Dendritic cell treated with granulocyte-macrophage colony-stimulating factor and Interleukin-4, amounts not matched to agents 40 ng/mL and 50 ng/mL, for 4 days (primary cell): Measurements from ENCODE around the gene TMEM245.

Experiments used
- H3K27ac Mint-ChIP-seq: one replicate; pipeline ENCODE4 v1.8.0; 2022; ENCODE audit warnings: mild to moderate bottlenecking, mixed read lengths
- H3K27me3 Mint-ChIP-seq: one replicate; pipeline ENCODE4 v1.8.0; 2022; ENCODE audit warnings: mild to moderate bottlenecking, mixed read lengths
- H3K36me3 Mint-ChIP-seq: one replicate; pipeline ENCODE4 v1.8.0; 2022; ENCODE audit warnings: low read depth, mixed read lengths
- H3K4me1 Mint-ChIP-seq: one replicate; pipeline ENCODE4 v1.8.0; 2022; ENCODE audit warnings: low read depth, mixed read lengths
- H3K4me3 Mint-ChIP-seq: one replicate; pipeline ENCODE4 v1.8.0; 2022; ENCODE audit warnings: mild to moderate bottlenecking, moderate library complexity, mixed read lengths
- H3K9me3 Mint-ChIP-seq: one replicate; pipeline ENCODE4 v1.8.0; 2022; ENCODE audit warnings: mixed read lengths
- intact Hi-C: fragments of 100-400 bp; cut with micrococcal nuclease; formaldehyde crosslinking; loops from one replicate; pipeline ENCODE4 v1.15.0; 2022

The TMEM245 gene

GRCh38 chr9:109119439-109120203 is at the start of gene TMEM245:
Gene TMEM245 (minus strand): TSS chr9:109119947. CDS start chr9:109119913, 34 bp downstream.
- Mint-ChIP-seq H3K4me1 (peaks cover 49% of the 10 kb centered on the region), H3K9me3 (no peaks in the 10 kb centered on the region), H3K27me3 (no peaks in the 10 kb centered on the region), H3K27ac (peak within 1 kb of the TSS; percentile 87), H3K36me3 (peaks cover 19% of the 10 kb centered on the region), H3K4me3 (peak within 1 kb of the TSS; percentile 97)
- intact Hi-C loops = loop anchor here (1.0 to 5.0 kb wide), 3 partner anchors 97 to 185 kb away; partner anchors contain the start of genes ABITRAM, CTNNAL1 and ELP1

DNA sequence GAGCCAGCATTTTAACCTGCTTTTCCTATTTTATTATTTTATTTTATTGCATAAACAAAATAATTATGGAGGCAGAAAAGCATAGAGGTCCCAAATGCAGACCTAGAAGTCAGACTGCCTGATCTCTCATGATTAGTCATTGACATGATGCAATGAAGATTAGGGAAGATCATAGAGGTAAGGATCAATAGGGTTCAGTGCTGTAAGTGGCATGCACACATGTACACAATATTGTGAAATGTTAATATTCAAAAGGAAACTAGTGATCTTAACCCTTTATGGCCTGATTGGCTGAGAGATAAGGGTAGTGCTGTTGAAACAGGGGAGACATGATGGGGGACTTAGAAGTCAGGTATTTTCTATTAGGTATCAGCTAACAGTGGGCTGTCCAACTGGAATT is 48.4 kb upstream of the TMEM245 start:
- intact Hi-C loops = loop anchor here (10.0 kb wide), 1 partner anchor 63 kb away; no protein-coding TSS in a partner anchor
- no peak overlapping the region for H3K4me3 Mint-ChIP-seq
- H3K9me3 Mint-ChIP-seq = no peaks in the 10 kb centered on the region
- peaks cover 61% of the 10 kb centered on the region for H3K27me3 Mint-ChIP-seq
- no peaks in the 10 kb centered on the region for H3K36me3 Mint-ChIP-seq
- no peak overlapping the region for H3K27ac Mint-ChIP-seq
- H3K4me1 Mint-ChIP-seq = peaks cover 11% of the 10 kb centered on the region

DNA sequence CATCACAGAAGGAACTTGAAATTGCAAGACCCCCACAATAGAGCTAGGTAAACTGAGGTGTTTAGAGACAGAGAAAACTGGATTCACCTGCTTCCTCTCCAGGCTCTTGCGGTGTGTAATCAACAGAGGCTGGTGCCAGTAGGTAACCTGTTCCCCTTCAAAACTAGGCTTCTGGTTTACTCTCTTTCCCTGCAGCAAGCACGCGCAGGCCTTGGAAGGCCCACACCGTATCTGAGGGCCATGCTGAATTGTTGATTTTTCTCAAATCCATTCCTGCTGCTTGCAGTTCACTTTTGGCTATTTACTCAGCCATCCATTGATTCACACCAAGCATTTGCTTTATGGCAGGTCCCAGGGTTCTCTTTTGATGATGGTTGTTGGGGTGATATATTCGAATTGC is 48.0 kb upstream of the TMEM245 start:
- peaks cover 62% of the 10 kb centered on the region for H3K27me3 Mint-ChIP-seq
- intact Hi-C loops = loop anchor here (10.0 kb wide), 1 partner anchor 63 kb away; no protein-coding TSS in a partner anchor
- no peak overlapping the region for H3K4me3 Mint-ChIP-seq
- H3K9me3 Mint-ChIP-seq = no peaks in the 10 kb centered on the region
- H3K4me1 Mint-ChIP-seq = peaks cover 11% of the 10 kb centered on the region
- no peak overlapping the region for H3K27ac Mint-ChIP-seq
- H3K36me3 Mint-ChIP-seq = no peaks in the 10 kb centered on the region

- H3K4me3 Mint-ChIP-seq = no peak within 1 kb of the TSS
- no peaks in the 10 kb centered on the region for H3K36me3 Mint-ChIP-seq
- intact Hi-C loops = loop anchor here (10.0 kb wide), 1 partner anchor 62 kb away; no protein-coding TSS in a partner anchor
- peaks cover 61% of the 10 kb centered on the region for H3K27me3 Mint-ChIP-seq
- H3K4me1 Mint-ChIP-seq = peaks cover 11% of the 10 kb centered on the region
- no peak within 1 kb of the TSS for H3K27ac Mint-ChIP-seq
- H3K9me3 Mint-ChIP-seq = no peaks in the 10 kb centered on the region
Observed at GRCh38 chr9:109166771-109167601, 47.2 kb upstream of the TMEM245 start, which contains the start of gene FRRS1L. Gene FRRS1L (minus strand): TSS chr9:109167249. CDS start chr9:109167138, 111 bp downstream.

DNA sequence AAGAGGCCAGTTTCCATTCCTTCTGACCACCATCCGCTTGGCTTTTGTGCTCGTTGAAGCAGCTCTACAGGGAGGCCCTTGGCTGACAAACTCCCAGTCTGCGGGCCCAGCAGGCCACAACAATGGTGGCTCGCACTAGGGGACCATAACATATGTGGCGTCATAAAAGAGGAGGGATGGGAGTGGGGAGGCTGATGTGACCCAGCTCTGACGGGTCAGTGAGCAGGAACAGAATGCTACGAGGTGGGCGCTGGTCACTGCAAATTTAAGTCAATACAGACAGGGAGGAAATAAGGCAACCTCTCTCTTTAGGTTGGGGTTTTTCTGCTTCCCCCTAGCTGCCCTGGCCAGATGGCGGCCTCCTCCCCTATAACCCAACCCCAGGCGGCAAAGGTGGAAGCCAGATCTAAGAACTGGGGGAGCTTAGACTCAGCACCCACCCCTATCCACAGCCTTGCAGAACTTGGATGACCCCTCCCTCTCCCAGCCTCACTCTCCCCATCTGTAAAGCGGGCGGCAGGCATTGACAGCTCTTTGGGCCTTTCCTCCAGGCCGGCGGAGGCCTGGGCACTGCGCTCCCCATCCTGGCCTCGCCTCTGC is 46.5 kb upstream of the TMEM245 start:
- no peak overlapping the region for H3K27ac Mint-ChIP-seq
- no peaks in the 10 kb centered on the region for H3K36me3 Mint-ChIP-seq
- H3K27me3 Mint-ChIP-seq = peaks cover 62% of the 10 kb centered on the region
- intact Hi-C loops = loop anchor here (10.0 kb wide), 1 partner anchor 61 kb away; no protein-coding TSS in a partner anchor
- no peak overlapping the region for H3K4me3 Mint-ChIP-seq
- H3K4me1 Mint-ChIP-seq = peaks cover 14% of the 10 kb centered on the region
- no peaks in the 10 kb centered on the region for H3K9me3 Mint-ChIP-seq

DNA sequence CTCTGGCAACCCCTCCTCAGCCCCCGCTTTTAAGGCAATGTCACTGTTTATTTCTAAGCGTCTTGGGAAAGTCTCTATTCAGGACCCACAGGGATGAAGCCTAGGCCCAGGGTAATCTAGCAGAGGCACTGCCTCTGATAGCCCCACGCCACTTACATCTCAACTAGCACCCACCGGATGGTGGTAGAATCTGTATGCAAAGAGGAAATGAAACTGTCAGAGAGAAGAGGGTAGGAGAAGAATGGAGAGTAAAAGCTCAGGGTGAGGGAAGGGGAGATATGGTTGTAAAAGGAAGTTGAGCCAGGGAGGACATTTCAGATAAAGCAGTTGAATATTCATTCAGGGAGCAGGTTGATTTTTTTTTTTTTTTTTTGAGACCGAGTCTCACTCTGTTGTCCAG is 44.3 kb upstream of the TMEM245 start:
- H3K9me3 Mint-ChIP-seq = no peaks in the 10 kb centered on the region
- H3K36me3 Mint-ChIP-seq = no peaks in the 10 kb centered on the region
- H3K27ac Mint-ChIP-seq = no peak overlapping the region
- peaks cover 16% of the 10 kb centered on the region for H3K4me1 Mint-ChIP-seq
- no peak overlapping the region for H3K4me3 Mint-ChIP-seq
- peaks cover 65% of the 10 kb centered on the region for H3K27me3 Mint-ChIP-seq
- intact Hi-C loops = loop anchor here (10.0 kb wide), 1 partner anchor 59 kb away; no protein-coding TSS in a partner anchor

DNA sequence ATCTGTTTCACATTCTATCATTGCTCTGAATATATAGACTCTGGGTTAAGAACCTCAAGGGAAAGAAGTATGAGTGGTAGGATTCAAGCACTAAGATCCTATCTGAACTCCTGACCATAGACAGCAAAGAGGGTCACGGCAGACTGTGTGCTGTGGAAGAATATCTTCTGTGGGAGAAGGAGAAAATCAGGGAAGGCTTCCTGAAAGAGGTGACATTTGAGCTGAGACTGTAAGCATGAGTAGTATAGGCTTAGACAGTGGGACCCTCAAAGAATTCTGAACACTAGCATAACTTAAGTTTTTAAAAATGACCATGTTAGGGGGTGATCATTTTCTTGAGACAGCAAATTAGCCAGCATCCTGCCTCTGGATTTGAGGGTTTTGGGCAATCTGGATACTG is 43.4 kb upstream of the TMEM245 start:
- no peak overlapping the region for H3K27ac Mint-ChIP-seq
- no peak overlapping the region for H3K4me3 Mint-ChIP-seq
- intact Hi-C loops = loop anchor here (10.0 kb wide), 1 partner anchor 58 kb away; no protein-coding TSS in a partner anchor
- no peaks in the 10 kb centered on the region for H3K9me3 Mint-ChIP-seq
- H3K36me3 Mint-ChIP-seq = no peaks in the 10 kb centered on the region
- peaks cover 16% of the 10 kb centered on the region for H3K4me1 Mint-ChIP-seq
- peaks cover 65% of the 10 kb centered on the region for H3K27me3 Mint-ChIP-seq

- Mint-ChIP-seq H3K9me3 (no peaks in the 10 kb centered on the region), H3K36me3 (no peaks in the 10 kb centered on the region), H3K4me1 (peaks cover 16% of the 10 kb centered on the region), H3K4me3 (no peak overlapping the region), H3K27ac (no peak overlapping the region), H3K27me3 (peaks cover 66% of the 10 kb centered on the region)
- intact Hi-C loops = loop anchor here (10.0 kb wide), 1 partner anchor 58 kb away; no protein-coding TSS in a partner anchor
Observed at GRCh38 chr9:109162677-109163076, 42.9 kb upstream of the TMEM245 start.

DNA sequence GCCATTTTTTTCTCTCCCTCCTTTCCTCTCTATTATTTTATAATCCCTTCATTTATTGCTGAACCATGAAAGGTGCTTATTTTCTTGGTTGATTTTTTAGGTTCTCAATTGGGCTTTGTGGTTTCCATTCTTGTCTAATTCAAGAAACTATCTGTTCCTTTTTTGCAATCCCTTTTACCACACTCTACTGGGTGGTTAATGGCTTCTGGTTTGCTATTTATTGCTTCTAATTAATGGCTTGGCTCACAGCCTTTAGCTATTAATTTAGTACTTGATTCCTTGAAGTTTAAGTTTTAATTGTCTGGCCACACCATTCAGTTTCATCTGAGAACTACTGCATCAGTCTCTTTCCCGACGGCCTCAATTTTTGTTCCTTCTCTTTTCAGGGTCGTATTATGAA is 41.7 kb upstream of the TMEM245 start:
- intact Hi-C loops = loop anchor here (10.0 kb wide), 1 partner anchor 57 kb away; no protein-coding TSS in a partner anchor
- peaks cover 64% of the 10 kb centered on the region for H3K27me3 Mint-ChIP-seq
- no peaks in the 10 kb centered on the region for H3K36me3 Mint-ChIP-seq
- H3K4me1 Mint-ChIP-seq = peaks cover 11% of the 10 kb centered on the region
- H3K4me3 Mint-ChIP-seq = no peak overlapping the region
- H3K9me3 Mint-ChIP-seq = no peaks in the 10 kb centered on the region
- H3K27ac Mint-ChIP-seq = no peak overlapping the region

DNA sequence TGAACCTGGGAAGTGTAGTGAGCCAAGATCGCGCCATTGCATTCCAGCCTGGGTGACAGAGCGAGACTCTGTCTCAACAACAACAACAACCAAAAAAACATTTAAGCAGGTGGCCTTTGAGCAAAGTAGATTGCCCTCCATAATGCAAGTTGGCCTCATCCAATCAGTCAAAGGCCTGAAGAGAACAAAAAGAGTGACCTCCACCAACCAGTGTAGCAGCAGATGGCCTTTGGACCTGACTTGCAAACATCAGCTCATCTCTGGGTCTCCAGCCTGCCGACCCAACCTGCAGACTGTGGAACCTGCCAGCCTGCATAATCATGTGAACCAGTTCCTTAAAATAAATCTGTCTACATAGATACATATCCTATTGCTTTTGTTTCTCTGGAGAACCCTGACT is 39.8 kb upstream of the TMEM245 start:
- H3K36me3 Mint-ChIP-seq = no peaks in the 10 kb centered on the region
- peaks cover 11% of the 10 kb centered on the region for H3K4me1 Mint-ChIP-seq
- peaks cover 52% of the 10 kb centered on the region for H3K27me3 Mint-ChIP-seq
- intact Hi-C loops = no loop called here
- H3K4me3 Mint-ChIP-seq = no peak overlapping the region
- no peak overlapping the region for H3K27ac Mint-ChIP-seq
- H3K9me3 Mint-ChIP-seq = no peaks in the 10 kb centered on the region

- intact Hi-C loops = no loop called here
- no peak overlapping the region for H3K27ac Mint-ChIP-seq
- H3K9me3 Mint-ChIP-seq = peaks cover 7% of the 10 kb centered on the region
- no peaks in the 10 kb centered on the region for H3K36me3 Mint-ChIP-seq
- peaks cover 5% of the 10 kb centered on the region for H3K4me1 Mint-ChIP-seq
- peaks cover 52% of the 10 kb centered on the region for H3K27me3 Mint-ChIP-seq
- H3K4me3 Mint-ChIP-seq = no peak overlapping the region
Observed at GRCh38 chr9:109158651-109159050, 38.9 kb upstream of the TMEM245 start.

GRCh38 chr9:109156708-109157107 is 37.0 kb upstream of the TMEM245 start:
- Mint-ChIP-seq H3K4me1 (peaks cover 5% of the 10 kb centered on the region), H3K27me3 (peaks cover 46% of the 10 kb centered on the region), H3K4me3 (no peak overlapping the region), H3K36me3 (no peaks in the 10 kb centered on the region), H3K9me3 (peaks cover 21% of the 10 kb centered on the region), H3K27ac (no peak overlapping the region)
- intact Hi-C loops = no loop called here

DNA sequence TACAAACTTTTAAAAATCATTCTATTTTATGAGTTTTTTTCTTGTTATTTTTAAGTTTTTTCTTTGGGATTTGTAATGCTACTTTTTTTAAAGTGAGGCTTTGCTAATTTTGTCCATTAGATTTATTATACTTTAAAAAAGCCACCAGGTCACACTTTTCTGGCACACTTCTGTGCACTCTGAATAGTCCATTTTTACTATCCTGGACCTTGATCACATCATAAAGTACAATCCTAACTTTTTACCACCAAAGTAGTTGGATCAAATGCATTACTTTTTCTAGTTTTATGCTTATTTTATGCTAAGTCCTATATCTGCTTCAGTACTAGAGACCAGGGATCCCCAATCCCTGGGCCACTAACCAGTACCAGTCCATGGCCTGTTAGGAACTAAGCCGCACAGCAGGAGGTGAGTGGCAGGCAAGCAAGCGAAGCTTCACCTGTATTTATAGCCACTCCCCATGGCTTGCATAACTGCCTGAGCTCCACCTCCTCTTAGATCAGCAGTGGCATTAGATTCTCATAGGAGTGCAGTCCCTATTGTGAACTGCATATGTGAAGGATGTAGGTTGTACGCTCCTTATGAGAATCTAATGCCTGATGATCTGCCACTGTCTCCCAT is 31.3 kb upstream of the TMEM245 start:
- Mint-ChIP-seq H3K9me3 (peaks cover 21% of the 10 kb centered on the region), H3K36me3 (no peaks in the 10 kb centered on the region), H3K27ac (no peak overlapping the region), H3K4me1 (no peaks in the 10 kb centered on the region), H3K4me3 (no peak overlapping the region), H3K27me3 (peaks cover 10% of the 10 kb centered on the region)
- intact Hi-C loops = no loop called here
